AG09319 (cell line): ENCODE results near the gene SCRG1.

Experiments used
- DNase-seq: peaks from one replicate; pipeline ENCODE4 v3.0.0-alpha.2; 2010; ENCODE audit warnings: low read depth; ENCODE audit errors: extremely low read depth
- CTCF ChIP-seq: IDR thresholded peaks from 2 replicates; pipeline ENCODE4 v1.5.1; 2011; ENCODE audit warnings: low read depth, mild to moderate bottlenecking, inconsistent platforms, low read length, moderate library complexity

SCRG1 gene

GRCh38 chr4:173420324-173420752 lies 21.4 kb upstream of the SCRG1 start:
- DNase-seq = no peak
- TF ChIP-seq CTCF = peak; percentile 48

- no peak for DNase-seq
- no peak for TF ChIP-seq CTCF
These were observed 19.7 kb upstream of the SCRG1 start for GRCh38 chr4:173418639-173419038.

- DNase-seq = no peak
- no peak for TF ChIP-seq CTCF
These were observed 18.9 kb upstream of the SCRG1 start for GRCh38 chr4:173417833-173418232.

GRCh38 chr4:173415885-173416653 lies 17.2 kb upstream of the SCRG1 start:
- no peak for DNase-seq
- no peak for TF ChIP-seq CTCF

- no peak for DNase-seq
- no peak for TF ChIP-seq CTCF
These were observed 16.2 kb upstream of the SCRG1 start for GRCh38 chr4:173415092-173415491.

GRCh38 chr4:173414456-173414855 lies 15.5 kb upstream of the SCRG1 start:
- TF ChIP-seq CTCF = no peak
- no peak for DNase-seq

- no peak for TF ChIP-seq CTCF
- no peak for DNase-seq
These were observed 14.1 kb upstream of the SCRG1 start for GRCh38 chr4:173413036-173413435.
